Endothelial cell of umbilical vein (primary cell): ENCODE data around the gene C8A. TPM values are rescaled to one million over a fixed set of nuclear protein-coding genes. Genes with fewer than 3 reads are reported as not detected.

Experiments
- BruUV-seq: library from RNA; stranded (reverse); fragments of 400-500 nt; replicated peaks from 2 replicates; lab custom pipeline; 2021; lab: Mats Ljungman, UMichigan
- CTCF ChIA-PET: fragments of 300-600, 350-600 bp; sonication (Branson Sonifier 250); formaldehyde crosslinking; loops from one replicate; lab custom pipeline; 2021; ENCODE audit warnings: antibody characterized with exemption, inconsistent platforms; lab: Charles Lee
- POLR2A ChIA-PET: fragments of 300-600, 350-600 bp; sonication (Branson Sonifier 250); formaldehyde crosslinking; loops from one replicate; lab custom pipeline; 2021; ENCODE audit warnings: antibody characterized with exemption, inconsistent platforms; lab: Charles Lee
- DNase-seq: peaks from one replicate; pipeline ENCODE4 v3.0.0-alpha.2; 2011; ENCODE audit warnings: low read depth, low spot score
- FAIRE-seq: peaks from 2 replicates; lab custom pipeline; 2011; peaks lifted over from hg19 to GRCh38; lab: Jason Lieb, UNC
- H2AFZ ChIP-seq: 2 replicates; pipeline ENCODE4 v1.6.0; 2012; ENCODE audit warnings: low read depth, low read length, control low read depth, inconsistent platforms
- H3K27ac ChIP-seq: 2 replicates; pipeline ENCODE4 v1.5.1; 2011; ENCODE audit warnings: low read depth, mild to moderate bottlenecking, control low read depth, low read length, moderate library complexity; ENCODE audit not compliant: insufficient read depth
- H3K27me3 ChIP-seq, 2 experiments: 2 replicates each; pipeline versions ENCODE4 v1.6.0 to v1.6.1; 2011; ENCODE audit warnings: low read length in 2 of 2, mixed read lengths in 1 of 2; ENCODE audit not compliant: control insufficient read depth in 2 of 2, insufficient read depth in 2 of 2
- H3K36me3 ChIP-seq, 2 experiments: 2 replicates in 1 of 2; 3 replicates in 1 of 2; pipeline ENCODE4 v1.5.1; 2011; ENCODE audit warnings: low read length in 2 of 2, mild to moderate bottlenecking in 1 of 2, moderate library complexity in 1 of 2; ENCODE audit not compliant: control insufficient read depth in 2 of 2, insufficient read depth in 2 of 2; ENCODE audit errors: extremely low read depth in 1 of 2
- H3K4me1 ChIP-seq: 3 replicates; pipeline ENCODE4 v1.5.1; 2011; ENCODE audit warnings: mild to moderate bottlenecking, low read length; ENCODE audit not compliant: control insufficient read depth, insufficient read depth; ENCODE audit errors: extremely low read depth
- H3K4me2 ChIP-seq: 2 replicates; pipeline ENCODE4 v1.6.1; 2011; ENCODE audit warnings: low read length, control low read depth, mixed read lengths; ENCODE audit not compliant: insufficient read depth
- H3K4me3 ChIP-seq, 3 experiments: fragments of 200-600 bp in 1 of 3; sonication (generic), shearing (Covaris generic) in 1 of 3; replicated peaks in 1 of 3; 2 replicates each; pipeline ENCODE4 v1.5.1; 2011 to 2016; ENCODE audit warnings: control low read depth in 3 of 3, low read length in 3 of 3, mild to moderate bottlenecking in 2 of 3, inconsistent platforms in 1 of 3, low read depth in 1 of 3, moderate library complexity in 1 of 3; ENCODE audit not compliant: insufficient read depth in 1 of 3
- H3K79me2 ChIP-seq: 2 replicates; pipeline ENCODE4 v1.6.0; 2012; ENCODE audit warnings: low read length, inconsistent platforms; ENCODE audit not compliant: control insufficient read depth, insufficient read depth
- H3K9ac ChIP-seq: replicated peaks from 2 replicates; pipeline ENCODE3; 2011; ENCODE audit warnings: low read length, control low read depth; ENCODE audit not compliant: insufficient read depth; ENCODE audit errors: extremely low read depth
- H3K9me1 ChIP-seq: replicated peaks from 3 replicates; pipeline ENCODE4 v1.6.0; 2011; ENCODE audit warnings: mild to moderate bottlenecking, low read length; ENCODE audit not compliant: control insufficient read depth, insufficient read depth; ENCODE audit errors: extremely low read depth
- H3K9me3 ChIP-seq: replicated peaks from 2 replicates; pipeline ENCODE4 v1.5.1; 2012; ENCODE audit warnings: low read length, inconsistent platforms; ENCODE audit not compliant: control insufficient read depth, insufficient read depth
- H4K20me1 ChIP-seq: replicated peaks from 2 replicates; pipeline ENCODE3; 2011; ENCODE audit warnings: mild to moderate bottlenecking, low read length; ENCODE audit not compliant: control insufficient read depth, insufficient read depth; ENCODE audit errors: extremely low read depth
- EZH2 ChIP-seq: IDR thresholded peaks from 2 replicates; pipeline ENCODE4 v1.6.1; 2012; ENCODE audit warnings: borderline replicate concordance, low read depth, mild to moderate bottlenecking, moderate library complexity, low read length, inconsistent platforms; ENCODE audit not compliant: severe bottlenecking
- FOS ChIP-seq: IDR thresholded peaks from 2 replicates; pipeline ENCODE4 v1.6.1; 2011; ENCODE audit warnings: mild to moderate bottlenecking, low read length, moderate library complexity, borderline replicate concordance; ENCODE audit not compliant: insufficient read depth
- GATA2 ChIP-seq: IDR thresholded peaks from 2 replicates; pipeline ENCODE4 v1.7.0; 2011; ENCODE audit warnings: low read depth, mild to moderate bottlenecking, moderate library complexity, mixed read lengths, low read length; ENCODE audit not compliant: insufficient read length, insufficient read depth
- JUN ChIP-seq: IDR thresholded peaks from 2 replicates; pipeline ENCODE4 v1.6.1; 2011; ENCODE audit warnings: borderline replicate concordance, low read depth; ENCODE audit not compliant: insufficient read length, insufficient read depth
- MYC ChIP-seq: IDR thresholded peaks from one replicate; pipeline ENCODE4 v1.6.1; 2011; ENCODE audit warnings: mild to moderate bottlenecking, low read depth, low read length
- POLR2A ChIP-seq: IDR thresholded peaks from 2 replicates; pipeline ENCODE4 v1.6.1; 2012; ENCODE audit warnings: low read depth, mild to moderate bottlenecking, control low read depth, low read length
- POLR2AphosphoS5 ChIP-seq: IDR thresholded peaks from 2 replicates; pipeline ENCODE4 v1.6.1; 2012; ENCODE audit warnings: low read depth, mild to moderate bottlenecking, control low read depth, low read length, moderate library complexity; ENCODE audit not compliant: insufficient read depth
- dilution Hi-C: fragments of 300-500 bp; cut with MboI; formaldehyde crosslinking; loops from one replicate; pipeline ENCODE4 v1.15.0; 2019; ENCODE audit warnings: low sequenced_read_pairs; ENCODE audit not compliant: extremely low pct_ligation_motif_present
- intact Hi-C: fragments of 100-400 bp; cut with micrococcal nuclease; formaldehyde crosslinking; loops from one replicate; pipeline ENCODE4 v1.10.0; 2022
- polyA plus RNA-seq, 4 experiments: library from polyadenylated mRNA; depleted of rRNA in 3 of 4; stranded (reverse) in 3 of 4; unstranded in 1 of 4; fragments of >200 nt; gene quantifications; 2 replicates each; pipeline versions ENCODE4 v1.2.1 to v1.2.3, GENCODE V29; 2011 to 2012; ENCODE audit warnings: missing spikeins in 1 of 4
- total RNA-seq: library from RNA; stranded (reverse); gene quantifications from 2 replicates; pipeline ENCODE4 v1.2.3, GENCODE V29; 2021
- TF ChIP-seq, protein P1 (sequence below): IDR thresholded peaks from 2 replicates; pipeline ENCODE4 v1.6.1; 2011; ENCODE audit not compliant: insufficient read depth, insufficient read length
- TF ChIP-seq, protein P2 (sequence below), 2 donors: IDR thresholded peaks; 1 replicate in 1 of 2; 2 replicates in 1 of 2; pipeline ENCODE4 v1.5.1; 2011; ENCODE audit warnings: low read length in 2 of 2, mild to moderate bottlenecking in 2 of 2, moderate library complexity in 2 of 2, control low read depth in 1 of 2, inconsistent platforms in 1 of 2, low read depth in 1 of 2; ENCODE audit not compliant: insufficient read depth in 1 of 2; ENCODE audit errors: extremely low read depth in 1 of 2

C8A gene
- total and polyA plus RNA-seq, 2 donors (not counting 3 experiments of a cell fraction or from before 2014, with no cell fraction given) = not detected

- H3K36me3 ChIP-seq = no peaks in the 10 kb centered on the region
- POLR2A ChIA-PET = no interaction called here
- no peak for DNase-seq
- no peak overlapping the region for H3K9ac ChIP-seq
- FAIRE-seq = no peak
- H3K9me1 ChIP-seq = no peaks in the 10 kb centered on the region
- no peaks in the 10 kb centered on the region for H3K4me1 ChIP-seq
- no peaks in the 10 kb centered on the region for H3K9me3 ChIP-seq
- H3K27me3 ChIP-seq = no peaks in the 10 kb centered on the region
- CTCF ChIA-PET = no interaction called here
- no peak overlapping the region for H3K27ac ChIP-seq
- H3K79me2 ChIP-seq = no peaks in the 10 kb centered on the region
- BruUV-seq = no TSS peak
- dilution Hi-C loops = no loop called here
- no peak overlapping the region for H3K4me3 ChIP-seq
- H3K4me2 ChIP-seq = no peak overlapping the region
- intact Hi-C loops = no loop called here
- H2AFZ ChIP-seq = no peak overlapping the region
- TF ChIP-seq POLR2AphosphoS5 (no peak), POLR2A (no peak), GATA2 (no peak), MYC (no peak), JUN (no peak), FOS (no peak), EZH2 (no peak)
- TF ChIP-seq, protein P1, sequence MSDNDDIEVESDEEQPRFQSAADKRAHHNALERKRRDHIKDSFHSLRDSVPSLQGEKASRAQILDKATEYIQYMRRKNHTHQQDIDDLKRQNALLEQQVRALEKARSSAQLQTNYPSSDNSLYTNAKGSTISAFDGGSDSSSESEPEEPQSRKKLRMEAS = no peak
- TF ChIP-seq, protein P2, sequence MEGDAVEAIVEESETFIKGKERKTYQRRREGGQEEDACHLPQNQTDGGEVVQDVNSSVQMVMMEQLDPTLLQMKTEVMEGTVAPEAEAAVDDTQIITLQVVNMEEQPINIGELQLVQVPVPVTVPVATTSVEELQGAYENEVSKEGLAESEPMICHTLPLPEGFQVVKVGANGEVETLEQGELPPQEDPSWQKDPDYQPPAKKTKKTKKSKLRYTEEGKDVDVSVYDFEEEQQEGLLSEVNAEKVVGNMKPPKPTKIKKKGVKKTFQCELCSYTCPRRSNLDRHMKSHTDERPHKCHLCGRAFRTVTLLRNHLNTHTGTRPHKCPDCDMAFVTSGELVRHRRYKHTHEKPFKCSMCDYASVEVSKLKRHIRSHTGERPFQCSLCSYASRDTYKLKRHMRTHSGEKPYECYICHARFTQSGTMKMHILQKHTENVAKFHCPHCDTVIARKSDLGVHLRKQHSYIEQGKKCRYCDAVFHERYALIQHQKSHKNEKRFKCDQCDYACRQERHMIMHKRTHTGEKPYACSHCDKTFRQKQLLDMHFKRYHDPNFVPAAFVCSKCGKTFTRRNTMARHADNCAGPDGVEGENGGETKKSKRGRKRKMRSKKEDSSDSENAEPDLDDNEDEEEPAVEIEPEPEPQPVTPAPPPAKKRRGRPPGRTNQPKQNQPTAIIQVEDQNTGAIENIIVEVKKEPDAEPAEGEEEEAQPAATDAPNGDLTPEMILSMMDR (IDR thresholded peaks at IDR 0.05; ENCODE audit: extremely low read depth in 1 of 2, insufficient read depth in 1 of 2, low read depth in 1 of 2, low read length in 2 of 2) = no peak
- H4K20me1 ChIP-seq = no peaks in the 10 kb centered on the region
Observed at GRCh38 chr1:56963667-56964066, 109.1 kb downstream of the C8A start.
